ENCODE measurements around the gene LZTS2. TPM values are rescaled to one million over a fixed set of nuclear protein-coding genes. Genes with fewer than 3 reads are reported as not detected.

LZTS2 gene
- total RNA-seq, 2 experiments from 2014 or later, result 12.0 to 12.5 TPM

- peaks cover 34% of the 10 kb centered on the region for H3K36me3 Mint-ChIP-seq
- H3K4me3 Mint-ChIP-seq, result no peak overlapping the region
- POLR2A ChIA-PET, result interaction anchor here (1.0 kb wide), 1 partner anchor 9 kb away, joined by 4 read pairs; no protein-coding TSS in a partner anchor
Observed at GRCh38 chr10:100989088-100989487, 10.5 kb upstream of the LZTS2 start.

GRCh38 chr10:100993986-100994708 is 5.5 kb upstream of the LZTS2 start:
- H3K9me3 Mint-ChIP-seq, result no peaks in the 10 kb centered on the region
- DNase-seq, result no peak
- H3K4me3 Mint-ChIP-seq, result no peak overlapping the region
- H3K27ac Mint-ChIP-seq, result no peak overlapping the region
- CTCF ChIA-PET, result interaction anchor here (14.6 kb wide), 1 partner anchor 23 kb away, joined by 199 read pairs; no protein-coding TSS in a partner anchor
- H3K4me1 Mint-ChIP-seq (ENCODE audit: low read depth), result peaks cover 35% of the 10 kb centered on the region
- intact Hi-C loops (cut with micrococcal nuclease), result no loop called here
- POLR2A ChIA-PET, result interaction anchor here (0.7 kb wide), 1 partner anchor 51 kb away, joined by 3 read pairs; no protein-coding TSS in a partner anchor
- H3K36me3 Mint-ChIP-seq, result peaks cover 30% of the 10 kb centered on the region
- H3K27me3 Mint-ChIP-seq, result no peaks in the 10 kb centered on the region

More at GRCh38 chr10:100989088-100989487, 10.5 kb upstream of the LZTS2 start:
- Mint-ChIP-seq H3K9me3 (no peaks in the 10 kb centered on the region), H3K4me1 (ENCODE audit: low read depth) (peaks cover 46% of the 10 kb centered on the region), H3K27me3 (no peaks in the 10 kb centered on the region), H3K27ac (no peak overlapping the region)
- no peak for DNase-seq
- intact Hi-C loops (cut with micrococcal nuclease), result no loop called here
- CTCF ChIA-PET, result interaction anchor here (1.1 to 5.7 kb wide), 5 partner anchors 9 to 30 kb away, joined by 3 to 58 read pairs (median 7); partner anchors contain the start of genes LZTS2 and SEMA4G

DNA sequence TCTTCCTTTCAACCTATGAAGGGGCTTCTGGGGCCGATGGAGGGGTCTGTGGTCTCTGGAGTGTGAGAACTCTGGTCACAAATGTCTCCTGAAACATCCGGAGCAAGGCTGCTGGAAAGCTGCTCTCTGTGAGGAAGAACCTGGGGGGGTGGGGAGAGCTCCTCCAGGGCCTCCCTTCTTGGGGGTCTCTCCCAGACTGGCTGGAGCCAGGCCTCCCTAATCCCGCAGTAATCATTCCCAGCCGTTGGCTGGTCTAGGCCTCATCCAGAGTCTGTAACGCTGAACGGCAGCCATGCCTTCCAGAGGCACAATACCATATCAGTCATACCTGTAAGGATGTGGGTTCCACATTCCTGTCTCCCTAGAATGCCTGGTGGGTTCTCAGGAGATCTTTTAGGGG is 4.4 kb upstream of the LZTS2 start:
- Mint-ChIP-seq H3K4me3 (no peak overlapping the region), H3K36me3 (peaks cover 24% of the 10 kb centered on the region), H3K27ac (no peak overlapping the region), H3K27me3 (no peaks in the 10 kb centered on the region), H3K4me1 (ENCODE audit: low read depth) (peaks cover 28% of the 10 kb centered on the region), H3K9me3 (no peaks in the 10 kb centered on the region)
- intact Hi-C loops (cut with micrococcal nuclease), result loop anchor here (5.0 kb wide), 1 partner anchor 83 kb away; the partner anchor contains the start of gene SLF2
- ChIA-PET POLR2A (no interaction called here), CTCF (interaction anchor here (14.6 kb wide), 1 partner anchor 22 kb away, joined by 199 read pairs; no protein-coding TSS in a partner anchor)
- DNase-seq, result no peak

DNA sequence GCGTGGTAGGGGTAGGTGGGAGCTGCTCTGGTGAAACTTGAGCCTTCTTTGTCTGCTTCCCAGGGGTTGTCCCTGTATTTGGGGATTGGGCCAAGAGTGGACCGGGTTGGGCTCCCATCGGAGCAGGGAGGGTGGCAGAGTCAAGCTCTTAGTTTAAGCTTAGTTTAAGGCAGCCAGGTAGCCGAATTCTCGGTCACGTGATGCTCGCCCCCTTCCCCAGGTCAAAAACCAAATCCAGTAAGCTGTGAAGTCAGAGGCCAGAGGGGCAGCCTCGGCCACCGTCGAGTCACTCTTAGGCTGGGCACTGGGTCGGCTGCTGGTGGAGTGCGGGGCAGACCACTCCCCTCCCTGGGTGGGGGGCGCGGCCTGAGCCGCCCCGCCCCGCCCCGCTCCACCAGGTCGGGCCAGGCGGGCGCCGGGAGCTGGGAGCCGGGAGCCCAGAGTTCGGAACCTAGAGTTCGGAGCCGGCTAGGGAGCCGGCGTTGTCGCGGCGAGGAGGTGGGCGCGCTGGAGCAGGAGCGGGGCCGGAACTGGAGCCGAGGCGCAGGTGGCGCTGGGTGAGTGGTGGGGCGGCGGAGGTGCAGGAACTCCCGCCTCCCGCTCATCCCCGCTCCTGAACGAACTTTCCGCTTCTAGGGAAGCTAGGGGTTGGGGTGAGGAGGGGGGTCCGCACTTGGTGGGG is 2.8 kb upstream of the LZTS2 start:
- Mint-ChIP-seq H3K9me3 (no peaks in the 10 kb centered on the region), H3K4me3 (peak overlapping the region; percentile 76), H3K36me3 (peaks cover 10% of the 10 kb centered on the region), H3K27me3 (no peaks in the 10 kb centered on the region), H3K4me1 (ENCODE audit: low read depth) (peaks cover 20% of the 10 kb centered on the region), H3K27ac (peak overlapping the region; percentile 86)
- intact Hi-C loops (cut with micrococcal nuclease), result loop anchor here (1.0 to 5.0 kb wide), 4 partner anchors 10 to 1506 kb away; partner anchors contain the start of genes ACTR1A, MRPL43, SLF2 and SUFU
- ChIA-PET POLR2A (interaction anchor here (0.5 to 1.0 kb wide), 3 partner anchors 20 to 1060 kb away, joined by 3 to 4 read pairs (median 3); no protein-coding TSS in a partner anchor), CTCF (interaction anchor here (0.6 to 14.6 kb wide), 14 partner anchors 9 to 696 kb away, joined by 3 to 199 read pairs (median 3); partner anchors contain the start of genes MRPL43, PDZD7, SFXN3 and SLF2)
- DNase-seq, result peak; percentile 52

DNA sequence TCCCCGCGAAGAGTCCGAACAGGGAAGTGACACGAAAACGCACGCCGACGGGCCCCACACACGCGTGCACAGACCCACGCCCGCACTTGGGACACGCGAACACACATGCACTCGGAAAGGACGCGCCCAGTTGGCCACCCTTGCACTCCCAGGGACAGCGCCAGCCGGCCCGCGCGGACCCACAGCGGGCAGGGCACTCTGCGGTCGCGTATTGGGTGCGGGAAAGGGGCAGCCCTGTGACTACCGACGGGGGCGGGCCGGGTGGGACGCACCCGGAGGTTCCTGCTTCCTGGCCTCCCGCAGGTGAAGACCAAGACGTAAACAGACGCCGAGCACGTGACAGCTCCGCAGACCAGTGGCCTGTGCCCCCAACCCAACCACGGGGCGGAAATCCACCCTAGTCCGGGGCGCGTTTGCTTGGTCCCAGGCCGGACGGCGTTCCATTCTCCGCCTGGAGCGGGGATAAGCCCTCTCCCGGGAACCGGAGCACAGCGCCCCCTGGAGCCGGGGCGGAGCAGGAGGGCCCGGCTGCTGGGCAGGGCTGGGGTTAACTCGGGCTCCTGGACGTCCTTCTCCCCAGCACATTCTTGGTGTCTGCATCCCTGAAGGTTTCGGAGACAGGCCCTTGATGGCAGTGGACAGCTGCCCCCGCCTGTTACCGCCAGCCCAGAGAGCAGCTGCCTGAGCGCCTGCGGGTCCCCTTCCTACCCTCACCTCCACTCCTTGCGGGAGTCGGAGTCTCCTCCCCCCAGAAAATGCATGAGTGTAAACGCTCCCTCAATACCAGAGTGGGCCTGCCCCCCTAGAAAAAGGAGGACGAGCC is 2.0 kb upstream of the LZTS2 start:
- no peaks in the 10 kb centered on the region for H3K27me3 Mint-ChIP-seq
- peak; percentile 79 for DNase-seq
- CTCF ChIA-PET, result interaction anchor here (0.6 to 14.6 kb wide), 26 partner anchors 9 to 782 kb away, joined by 3 to 199 read pairs (median 3); partner anchors contain the start of genes HIF1AN, KAZALD1, MRPL43 and PDZD7
- POLR2A ChIA-PET, result interaction anchor here (0.7 to 1.2 kb wide), 5 partner anchors 9 to 35 kb away, joined by 3 to 6 read pairs (median 4); partner anchors contain the start of genes PDZD7 and SFXN3
- H3K27ac Mint-ChIP-seq, result peak overlapping the region; percentile 79
- peaks cover 20% of the 10 kb centered on the region for H3K4me1 Mint-ChIP-seq (ENCODE audit: low read depth)
- H3K4me3 Mint-ChIP-seq, result peak overlapping the region; percentile 76
- H3K36me3 Mint-ChIP-seq, result peaks cover 9% of the 10 kb centered on the region
- intact Hi-C loops (cut with micrococcal nuclease), result loop anchor here (1.0 to 5.0 kb wide), 4 partner anchors 10 to 1505 kb away; partner anchors contain the start of genes ACTR1A, MRPL43, SLF2 and SUFU
- H3K9me3 Mint-ChIP-seq, result no peaks in the 10 kb centered on the region

DNA sequence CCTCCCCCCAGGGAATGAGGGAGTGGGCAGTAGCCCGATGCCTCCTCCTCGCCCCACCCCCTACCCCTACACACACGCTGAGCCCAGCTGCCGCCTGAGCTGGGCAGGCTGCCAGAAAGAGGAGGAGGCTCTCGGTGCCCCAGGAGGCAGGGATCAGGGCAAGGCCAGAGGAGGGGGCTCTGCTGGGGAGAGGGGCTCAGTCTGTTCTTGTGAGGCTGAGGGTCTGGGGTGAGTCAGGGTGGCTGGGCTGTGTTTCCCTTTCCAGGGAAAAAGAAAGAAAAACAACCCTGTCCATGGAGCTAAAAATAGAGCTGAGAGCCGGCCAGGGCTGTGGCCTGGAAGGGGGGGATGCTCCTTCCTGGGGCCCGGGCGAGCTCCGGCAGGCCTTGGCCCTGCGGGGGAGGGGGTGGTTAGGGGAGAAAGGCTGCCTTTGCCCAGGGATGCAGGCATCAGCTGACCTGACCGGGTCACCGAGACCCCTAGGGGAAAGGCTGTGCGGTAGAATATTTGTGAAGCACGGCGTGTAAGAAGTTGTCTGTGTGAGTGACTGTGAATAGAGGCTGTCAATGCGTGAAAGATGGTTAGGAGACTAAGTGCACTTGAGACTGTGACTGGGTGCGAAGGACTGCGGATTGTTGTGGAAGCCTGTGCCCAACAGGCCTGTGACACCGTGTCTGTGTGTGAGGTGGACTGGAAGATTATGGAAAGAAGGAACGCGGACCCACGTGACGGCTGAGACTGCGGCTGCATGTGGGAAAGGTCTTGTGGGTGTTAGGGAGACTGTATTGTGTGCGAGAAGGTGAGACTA is 1.2 kb upstream of the LZTS2 start:
- peaks cover 7% of the 10 kb centered on the region for H3K36me3 Mint-ChIP-seq
- H3K4me3 Mint-ChIP-seq, result peak overlapping the region; percentile 76
- no peaks in the 10 kb centered on the region for H3K9me3 Mint-ChIP-seq
- peak; percentile 78 for DNase-seq
- ChIA-PET CTCF (interaction anchor here (0.6 to 14.6 kb wide), 22 partner anchors 8 to 783 kb away, joined by 3 to 199 read pairs (median 4); partner anchors contain the start of genes HIF1AN, KAZALD1, MRPL43 and PDZD7), POLR2A (interaction anchor here (0.8 to 1.2 kb wide), 4 partner anchors 10 to 33 kb away, joined by 3 to 6 read pairs (median 4); partner anchors contain the start of genes PDZD7 and SFXN3)
- H3K27me3 Mint-ChIP-seq, result no peaks in the 10 kb centered on the region
- intact Hi-C loops (cut with micrococcal nuclease), result loop anchor here (5.0 kb wide), 1 partner anchor 86 kb away; the partner anchor contains the start of gene SLF2
- H3K27ac Mint-ChIP-seq, result peak overlapping the region; percentile 79
- peaks cover 20% of the 10 kb centered on the region for H3K4me1 Mint-ChIP-seq (ENCODE audit: low read depth)

- CTCF ChIA-PET, result interaction anchor here (0.8 to 14.6 kb wide), 10 partner anchors 12 to 437 kb away, joined by 3 to 199 read pairs (median 6); partner anchors contain the start of genes MRPL43, PDZD7, SFXN3 and TWNK
- Mint-ChIP-seq H3K4me1 (ENCODE audit: low read depth) (peaks cover 20% of the 10 kb centered on the region), H3K27ac (peak overlapping the region; percentile 79), H3K36me3 (peaks cover 5% of the 10 kb centered on the region), H3K27me3 (no peaks in the 10 kb centered on the region), H3K9me3 (no peaks in the 10 kb centered on the region), H3K4me3 (peak overlapping the region; percentile 76)
- peak; percentile 81 for DNase-seq
- intact Hi-C loops (cut with micrococcal nuclease), result loop anchor here (1.0 to 5.0 kb wide), 2 partner anchors 14 to 87 kb away; partner anchors contain the start of gene SLF2
- POLR2A ChIA-PET, result interaction anchor here (0.7 kb wide), 1 partner anchor 32 kb away, joined by 3 read pairs; the partner anchor contains the start of genes PDZD7 and SFXN3
Observed at GRCh38 chr10:100998991-100999741, 442 bp upstream of the LZTS2 start.

GRCh38 chr10:101000127-101000914 is 713 bp downstream of the LZTS2 start:
- H3K27me3 Mint-ChIP-seq, result no peaks in the 10 kb centered on the region
- POLR2A ChIA-PET, result no interaction called here
- peaks cover 20% of the 10 kb centered on the region for H3K4me1 Mint-ChIP-seq (ENCODE audit: low read depth)
- peak overlapping the region; percentile 51 for H3K4me3 Mint-ChIP-seq
- intact Hi-C loops (cut with micrococcal nuclease), result no loop called here
- no peak overlapping the region for H3K27ac Mint-ChIP-seq
- CTCF ChIA-PET, result interaction anchor here (1.6 to 14.6 kb wide), 5 partner anchors 11 to 438 kb away, joined by 3 to 199 read pairs (median 6); partner anchors contain the start of genes MRPL43 and TWNK
- no peaks in the 10 kb centered on the region for H3K9me3 Mint-ChIP-seq
- H3K36me3 Mint-ChIP-seq, result no peaks in the 10 kb centered on the region
- no peak for DNase-seq

DNA sequence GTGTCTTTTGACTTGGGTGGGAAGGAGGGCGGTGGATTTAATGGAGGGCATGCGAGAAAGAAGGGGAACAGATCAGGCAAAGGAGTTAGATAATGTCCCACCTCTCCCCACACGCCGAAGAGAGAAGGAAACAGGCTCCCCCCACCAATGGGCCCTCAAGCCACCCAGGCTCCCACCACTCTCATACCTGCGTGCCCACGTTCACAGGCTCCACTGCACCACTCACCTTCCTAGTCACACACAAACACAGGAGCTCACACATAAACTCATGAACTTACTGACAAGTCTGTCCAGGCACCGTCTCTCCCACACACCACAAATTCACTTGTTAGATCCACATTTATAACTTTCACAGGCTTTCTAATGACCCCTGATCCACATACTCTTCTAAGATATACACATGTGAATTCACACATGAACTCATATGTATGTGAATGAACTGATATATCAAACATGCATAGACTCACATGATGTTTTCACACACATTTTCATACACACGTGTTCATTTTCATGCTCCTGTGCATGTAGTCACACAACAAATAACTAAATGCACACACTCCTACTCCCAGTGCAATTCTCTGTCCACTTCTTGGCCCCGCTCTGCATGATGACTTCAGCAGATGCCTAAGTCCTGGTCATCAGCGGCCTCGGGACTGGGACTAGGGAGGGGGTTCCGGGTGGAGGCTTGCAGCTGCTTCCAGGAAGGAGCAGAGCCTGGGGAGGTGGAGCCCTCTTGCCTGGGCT is 1.5 kb downstream of the LZTS2 start:
- H3K36me3 Mint-ChIP-seq, result no peaks in the 10 kb centered on the region
- H3K4me1 Mint-ChIP-seq (ENCODE audit: low read depth), result peaks cover 19% of the 10 kb centered on the region
- DNase-seq, result no peak
- ChIA-PET POLR2A (no interaction called here), CTCF (interaction anchor here (2.8 to 14.6 kb wide), 2 partner anchors 11 to 16 kb away, joined by 6 to 199 read pairs; no protein-coding TSS in a partner anchor)
- H3K27me3 Mint-ChIP-seq, result no peaks in the 10 kb centered on the region
- peak overlapping the region; percentile 25 for H3K4me3 Mint-ChIP-seq
- H3K27ac Mint-ChIP-seq, result no peak overlapping the region
- H3K9me3 Mint-ChIP-seq, result no peaks in the 10 kb centered on the region
- intact Hi-C loops (cut with micrococcal nuclease), result no loop called here

All from activated CD4-positive, alpha-beta memory T cell treated with anti-CD3 and anti-CD28 coated beads for 36 hours (primary cell).